HG03575 (cell line): Measurements from ENCODE around the gene TRMT10B.

ENCODE experiments used
- ATAC-seq: cut with Tn5 transposase; IDR thresholded peaks from one replicate; pipeline ENCODE4 v1.9.1; 2021; ENCODE audit not compliant: unreplicated experiment, insufficient number of reproducible peaks, low FRiP score; ENCODE audit errors: extremely low read depth

TRMT10B gene, protein sequence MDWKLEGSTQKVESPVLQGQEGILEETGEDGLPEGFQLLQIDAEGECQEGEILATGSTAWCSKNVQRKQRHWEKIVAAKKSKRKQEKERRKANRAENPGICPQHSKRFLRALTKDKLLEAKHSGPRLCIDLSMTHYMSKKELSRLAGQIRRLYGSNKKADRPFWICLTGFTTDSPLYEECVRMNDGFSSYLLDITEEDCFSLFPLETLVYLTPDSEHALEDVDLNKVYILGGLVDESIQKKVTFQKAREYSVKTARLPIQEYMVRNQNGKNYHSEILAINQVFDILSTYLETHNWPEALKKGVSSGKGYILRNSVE

DNA sequence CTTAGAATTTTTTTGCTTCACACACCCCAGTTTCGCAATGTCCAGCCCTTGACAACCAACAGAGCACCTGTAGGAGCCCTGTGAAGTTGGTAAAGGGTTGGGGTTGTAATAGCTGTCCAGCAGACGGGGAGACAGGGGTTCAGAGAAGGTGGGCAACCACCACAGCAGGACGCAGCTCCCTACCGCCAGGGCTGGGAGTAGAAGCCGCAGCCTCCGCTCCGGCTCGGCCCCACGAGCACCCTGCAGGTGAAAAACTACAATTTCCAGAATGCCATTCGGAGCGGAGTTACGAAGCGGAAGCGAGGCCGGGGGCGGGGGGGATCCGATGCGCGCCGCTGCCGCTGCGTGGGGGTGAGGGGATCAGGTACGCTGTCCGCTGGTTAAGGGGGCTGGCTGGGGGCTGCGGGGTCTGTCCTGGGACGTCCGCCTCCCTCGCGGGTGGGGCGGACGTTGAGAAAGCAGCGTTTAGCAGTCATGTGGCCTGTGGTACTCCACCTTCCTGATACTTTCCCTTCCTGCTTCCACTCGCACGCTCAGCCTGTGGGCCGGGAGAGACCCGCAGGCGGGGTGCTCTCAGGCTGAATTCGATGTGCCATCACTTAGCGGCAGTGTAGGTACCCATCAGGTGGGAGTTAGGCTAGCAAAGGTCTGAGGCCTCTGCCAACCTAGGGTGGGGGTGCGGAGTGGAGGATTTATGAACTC, at the start of gene TRMT10B:
TRMT10B (plus strand) TSS at position 317 of the 702 bp plus-strand sequence. CDS start 8,127 bp downstream, outside the sequence.
- peak; percentile 70 for ATAC-seq

DNA sequence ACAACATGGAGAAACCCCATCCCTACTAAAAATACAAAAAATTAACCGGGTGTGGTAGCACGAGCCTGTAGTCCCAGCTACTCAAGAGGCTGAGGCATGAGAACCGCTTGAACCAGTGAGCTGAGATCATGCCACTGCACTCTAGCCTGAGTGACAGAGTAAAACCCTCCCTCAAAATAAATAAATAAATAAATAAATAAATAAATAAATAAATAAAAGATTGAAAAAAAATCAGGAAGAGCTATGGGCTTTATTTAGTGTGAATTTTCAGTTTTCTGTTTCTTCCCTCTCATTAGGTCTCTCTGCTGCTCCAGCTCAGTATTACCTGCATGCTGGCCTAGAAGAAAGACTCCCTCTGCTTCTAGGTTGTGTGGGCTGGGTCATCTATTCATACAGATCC, 47.8 kb upstream of the TRMT10B start:
- ATAC-seq, result no peak

DNA sequence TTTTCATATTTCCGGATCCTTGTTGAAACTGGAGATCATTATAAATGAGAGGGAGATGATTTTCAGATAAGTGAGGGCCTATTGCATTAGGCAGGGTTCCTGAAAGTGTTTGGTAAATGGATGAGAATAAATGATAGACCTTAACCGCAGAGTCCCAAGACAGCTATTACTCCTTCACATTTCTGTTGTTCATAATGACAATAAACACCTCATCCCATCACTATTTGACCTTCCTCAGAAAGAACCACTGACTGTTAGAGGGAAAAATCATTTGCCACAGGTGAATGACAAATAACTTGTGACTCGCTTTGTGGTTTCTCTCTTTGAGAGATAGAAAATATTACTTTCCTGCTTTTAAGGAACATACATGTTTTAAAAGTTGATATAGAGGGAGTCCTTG, 47.3 kb upstream of the TRMT10B start:
- no peak for ATAC-seq

DNA sequence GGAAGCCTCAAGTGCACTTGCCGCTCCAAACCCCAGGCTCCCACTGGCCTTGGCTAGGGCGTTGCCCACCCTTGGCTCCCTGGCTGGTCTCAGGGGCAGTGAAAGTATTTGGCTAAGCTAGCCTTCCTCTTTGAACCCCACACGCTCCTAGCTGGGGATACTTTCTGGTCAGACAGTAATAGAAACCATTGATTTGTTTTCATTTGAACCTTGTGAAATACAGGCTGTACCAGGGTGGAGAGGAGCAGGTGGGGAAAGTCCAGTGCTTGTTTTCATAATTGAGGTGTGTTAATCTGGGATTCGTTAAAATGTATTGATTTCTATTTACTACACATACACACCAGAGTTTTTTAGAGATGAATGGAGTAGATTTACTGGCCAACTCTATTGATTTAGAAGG, 45.9 kb upstream of the TRMT10B start:
- no peak for ATAC-seq

DNA sequence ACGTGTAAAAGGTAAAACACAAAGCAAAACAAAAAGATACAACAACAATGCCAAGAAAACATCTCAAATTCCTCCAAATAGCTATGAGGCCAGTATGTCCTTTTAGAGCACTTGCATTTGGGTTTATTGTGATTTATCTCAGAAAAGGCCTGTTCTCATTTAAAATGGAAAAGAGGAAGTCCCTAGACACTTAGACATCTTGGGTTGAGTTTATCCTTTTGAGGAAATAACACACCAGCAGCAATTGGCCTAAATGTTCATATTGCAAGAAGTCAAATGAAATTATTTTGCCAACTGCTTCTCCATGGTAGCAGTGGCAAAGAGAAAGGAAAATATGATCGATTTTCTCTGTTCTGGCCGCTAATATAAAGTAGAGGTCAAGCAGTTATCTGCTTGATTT, 43.6 kb upstream of the TRMT10B start:
- no peak for ATAC-seq

DNA sequence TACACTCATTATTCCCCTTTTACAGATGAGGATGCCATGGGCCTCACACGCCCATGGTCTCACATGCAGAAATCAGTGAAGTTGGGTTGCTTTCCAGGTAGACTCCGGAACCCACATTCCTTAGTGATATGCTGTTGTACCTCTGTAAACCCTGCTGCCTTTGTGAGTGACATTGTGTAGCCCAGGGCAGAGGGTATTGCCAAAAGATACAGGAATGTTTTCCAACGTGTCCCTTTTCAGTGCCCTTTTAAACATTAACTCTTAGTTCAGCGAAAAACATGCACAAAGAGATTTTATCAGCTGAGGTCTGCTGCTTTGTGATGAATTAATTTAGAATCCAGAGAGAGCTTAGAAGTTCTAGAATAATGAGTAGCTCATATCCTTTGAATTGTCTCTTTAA, 38.3 kb upstream of the TRMT10B start:
- ATAC-seq, result no peak

DNA sequence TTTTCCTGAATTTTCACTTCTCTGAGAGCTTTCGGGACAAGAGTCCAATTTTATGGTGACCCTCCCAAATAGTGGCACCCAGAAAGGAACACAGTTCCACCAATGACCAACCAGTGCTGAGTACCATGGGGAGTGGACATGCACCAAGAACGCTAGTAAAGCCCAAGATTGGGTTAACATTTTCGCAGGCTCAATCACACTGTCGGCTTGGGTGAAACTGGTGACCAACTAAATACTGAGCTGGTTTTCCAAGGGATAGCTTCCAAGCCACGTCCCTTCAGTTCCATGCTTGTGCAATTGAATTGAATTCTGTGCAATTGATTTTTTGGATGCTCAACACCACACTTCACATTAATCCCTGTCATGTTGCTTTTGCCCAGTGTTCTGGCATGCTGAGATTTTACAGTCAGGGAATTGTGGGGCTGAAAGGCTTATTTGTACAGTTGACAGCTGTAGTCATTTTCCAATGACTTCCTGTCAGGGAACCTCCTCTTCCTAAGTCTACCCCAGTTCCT, 37.6 kb upstream of the TRMT10B start:
- no peak for ATAC-seq

DNA sequence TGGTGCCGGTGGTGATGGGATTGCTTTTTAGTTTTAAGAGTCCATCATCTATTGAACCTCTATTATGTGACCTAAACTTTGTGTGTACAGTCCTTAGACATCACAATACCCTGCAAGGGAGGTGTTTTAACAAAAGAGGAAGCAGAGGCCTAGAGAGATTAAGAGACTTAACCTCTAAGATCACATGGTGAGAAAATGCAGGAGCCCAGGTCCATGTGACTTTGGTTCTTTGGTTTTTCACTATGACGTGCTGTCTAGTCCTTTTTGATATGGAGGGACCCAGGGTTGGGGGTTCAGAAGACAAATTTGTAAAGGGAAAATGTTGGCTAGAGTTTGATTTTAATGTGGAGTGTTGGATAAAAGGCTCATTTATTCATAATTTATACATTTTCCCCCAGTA, 34.1 kb upstream of the TRMT10B start:
- ATAC-seq, result no peak

DNA sequence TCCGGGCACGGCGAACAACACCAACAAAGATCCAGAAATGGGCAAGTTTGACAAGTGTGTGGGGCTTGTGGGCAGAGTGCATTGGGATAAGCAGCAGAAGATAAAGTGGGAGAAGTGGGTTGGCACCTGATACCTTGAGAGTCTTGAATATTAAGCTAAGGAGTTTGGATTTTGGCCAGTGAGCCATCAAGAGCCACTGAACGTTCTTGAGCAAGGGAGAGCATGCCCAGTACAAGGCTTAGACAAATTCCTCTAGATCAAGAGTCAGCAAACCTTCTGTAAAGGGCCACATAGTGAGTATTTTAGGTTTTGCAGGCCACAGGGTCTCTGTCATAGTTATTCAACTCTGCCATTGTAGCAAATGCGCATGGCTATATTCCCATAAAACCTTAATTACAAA, 26.6 kb upstream of the TRMT10B start:
- ATAC-seq, result no peak

DNA sequence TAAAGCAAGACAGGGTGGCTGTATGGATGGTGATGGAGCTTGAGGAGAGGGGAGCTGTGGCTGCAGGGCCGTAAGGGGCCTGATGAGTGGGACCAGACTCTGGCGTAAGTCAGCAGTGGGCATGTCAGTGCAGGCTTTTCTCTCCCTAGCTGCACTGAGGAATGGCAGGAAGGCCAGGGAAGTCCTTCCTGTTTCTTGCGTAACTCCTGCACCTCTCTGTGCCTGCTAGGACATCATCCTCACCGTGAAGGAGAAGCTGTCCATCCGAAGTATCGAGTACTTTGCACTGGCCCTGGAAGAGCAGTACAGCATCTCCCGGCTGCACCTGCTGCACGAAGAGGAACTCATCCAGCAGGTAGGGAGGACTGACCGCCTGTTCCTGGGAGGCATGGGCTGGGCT, 24.1 kb upstream of the TRMT10B start:
- no peak for ATAC-seq

DNA sequence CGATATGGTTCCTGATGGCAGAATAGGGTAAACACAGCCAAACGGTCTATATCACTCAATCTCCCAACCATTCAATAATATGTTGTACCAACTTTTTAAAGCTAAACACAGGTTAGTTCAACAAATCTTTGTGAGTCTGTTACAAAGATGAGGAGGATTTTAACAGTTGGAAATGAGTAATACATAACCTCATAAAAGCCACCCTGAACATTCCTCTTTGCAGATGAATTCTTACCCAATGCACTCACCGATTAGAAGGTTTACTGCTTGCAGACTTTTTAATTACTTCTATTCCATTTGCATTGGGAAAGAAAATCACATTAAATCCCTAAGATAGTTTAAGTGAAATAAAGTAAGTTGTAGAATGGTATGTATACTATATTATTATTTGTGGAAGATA, 23.3 kb upstream of the TRMT10B start:
- ATAC-seq, result no peak

DNA sequence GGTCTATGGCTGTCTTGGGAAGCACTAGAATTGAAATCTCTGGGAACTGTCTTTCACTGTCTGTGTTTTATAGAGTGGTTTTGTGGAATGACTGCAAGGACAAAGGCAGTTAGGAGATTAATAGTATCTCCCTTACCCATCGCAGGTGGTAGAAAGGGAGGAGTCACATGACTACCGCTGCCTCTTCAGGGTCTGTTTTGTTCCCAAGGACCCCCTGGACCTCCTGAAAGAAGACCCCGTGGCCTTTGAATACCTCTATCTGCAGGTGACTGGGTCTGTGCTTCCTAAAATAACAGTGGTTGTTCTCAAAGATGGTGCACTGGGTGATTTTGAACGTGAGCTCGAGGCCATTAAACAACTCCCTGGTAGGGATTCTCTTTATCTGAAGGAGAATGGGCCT, 22.8 kb upstream of the TRMT10B start:
- no peak for ATAC-seq

DNA sequence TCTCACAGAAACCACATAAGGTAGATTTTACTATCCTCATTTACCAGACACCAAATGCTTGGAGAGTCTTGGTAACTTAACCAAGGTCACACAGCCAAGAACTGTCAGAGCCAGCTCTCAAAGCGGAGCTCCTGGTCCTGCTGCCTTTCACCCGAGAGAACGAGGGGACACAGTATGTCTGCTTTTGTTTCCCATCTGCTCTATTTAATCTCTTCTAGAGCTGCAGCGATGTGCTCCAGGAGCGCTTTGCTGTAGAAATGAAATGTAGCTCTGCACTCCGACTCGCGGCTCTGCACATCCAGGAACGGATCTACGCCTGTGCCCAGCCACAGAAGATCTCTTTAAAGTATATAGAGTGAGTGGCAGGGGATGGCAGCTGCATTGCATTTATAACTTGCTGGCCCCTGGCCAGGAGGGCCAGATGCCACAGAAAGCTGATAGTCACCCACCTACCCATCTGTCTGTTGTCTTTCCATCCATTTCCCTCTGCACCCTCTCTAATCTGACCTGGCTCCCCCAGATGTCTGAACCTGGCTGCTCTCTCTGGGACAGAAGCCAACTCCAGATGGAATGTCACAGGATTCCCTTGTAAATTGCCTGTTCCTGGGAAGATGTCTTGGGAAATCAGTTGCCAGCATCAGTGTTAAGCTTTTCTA, 21.4 kb upstream of the TRMT10B start:
- ATAC-seq, result no peak

DNA sequence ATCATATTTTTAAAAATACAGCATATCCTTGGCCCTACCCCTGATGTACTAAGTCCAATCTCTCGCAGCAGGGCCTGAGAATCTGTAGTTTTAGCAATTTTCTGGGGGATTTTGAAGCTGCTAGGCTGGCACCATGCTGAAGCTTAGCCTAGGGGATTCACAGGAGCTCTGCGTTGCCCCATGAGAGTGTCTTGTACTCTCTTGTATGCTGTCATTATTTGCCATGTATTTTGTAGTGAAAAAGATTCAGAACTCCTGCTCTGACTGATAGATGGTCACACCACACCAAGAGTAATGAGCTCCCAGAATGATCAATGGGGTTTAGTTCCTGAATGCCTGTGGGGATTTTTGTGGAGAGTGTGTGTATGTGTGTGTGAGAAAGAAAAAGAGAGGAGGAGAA, 20.7 kb upstream of the TRMT10B start:
- no peak for ATAC-seq

DNA sequence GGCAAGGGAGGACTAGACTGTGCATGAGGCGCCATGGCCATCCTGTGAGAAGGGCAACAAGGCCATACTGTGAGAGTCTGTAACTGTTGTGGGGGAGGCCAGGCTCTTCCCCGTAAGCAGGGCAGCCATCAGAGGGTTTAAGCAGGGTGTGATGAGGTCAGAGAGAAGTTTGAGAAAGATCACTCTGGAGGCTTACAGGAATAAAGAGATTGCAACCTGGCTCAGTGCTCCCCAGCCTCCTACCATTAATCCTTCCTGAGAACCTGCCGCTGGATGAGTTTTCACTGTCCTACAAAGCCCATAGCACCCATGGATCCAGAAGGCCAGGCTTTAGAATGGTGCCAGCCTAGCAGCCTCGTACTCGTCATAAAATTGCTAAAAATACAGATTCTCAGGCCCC, 14.4 kb upstream of the TRMT10B start:
- ATAC-seq, result no peak

DNA sequence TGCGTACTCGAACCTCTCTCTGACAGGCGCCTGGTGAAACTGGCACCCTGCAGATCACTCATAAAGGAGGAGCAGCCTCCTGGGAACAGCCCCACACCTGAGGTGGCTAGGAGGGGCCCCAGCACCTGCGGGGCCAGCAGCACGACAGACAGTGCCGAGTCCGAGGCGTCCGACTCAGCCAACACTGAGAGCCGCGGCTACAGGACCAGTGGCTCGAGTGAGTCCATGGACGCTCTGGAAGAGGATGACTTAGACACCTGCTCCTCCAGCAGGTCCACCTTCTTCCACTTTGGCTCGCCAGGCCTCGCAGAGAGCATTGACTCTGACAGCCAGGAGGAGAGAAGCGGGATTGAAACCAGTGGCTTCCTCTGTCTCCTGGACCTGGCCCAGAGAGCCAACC, 13.5 kb upstream of the TRMT10B start:
- no peak for ATAC-seq

DNA sequence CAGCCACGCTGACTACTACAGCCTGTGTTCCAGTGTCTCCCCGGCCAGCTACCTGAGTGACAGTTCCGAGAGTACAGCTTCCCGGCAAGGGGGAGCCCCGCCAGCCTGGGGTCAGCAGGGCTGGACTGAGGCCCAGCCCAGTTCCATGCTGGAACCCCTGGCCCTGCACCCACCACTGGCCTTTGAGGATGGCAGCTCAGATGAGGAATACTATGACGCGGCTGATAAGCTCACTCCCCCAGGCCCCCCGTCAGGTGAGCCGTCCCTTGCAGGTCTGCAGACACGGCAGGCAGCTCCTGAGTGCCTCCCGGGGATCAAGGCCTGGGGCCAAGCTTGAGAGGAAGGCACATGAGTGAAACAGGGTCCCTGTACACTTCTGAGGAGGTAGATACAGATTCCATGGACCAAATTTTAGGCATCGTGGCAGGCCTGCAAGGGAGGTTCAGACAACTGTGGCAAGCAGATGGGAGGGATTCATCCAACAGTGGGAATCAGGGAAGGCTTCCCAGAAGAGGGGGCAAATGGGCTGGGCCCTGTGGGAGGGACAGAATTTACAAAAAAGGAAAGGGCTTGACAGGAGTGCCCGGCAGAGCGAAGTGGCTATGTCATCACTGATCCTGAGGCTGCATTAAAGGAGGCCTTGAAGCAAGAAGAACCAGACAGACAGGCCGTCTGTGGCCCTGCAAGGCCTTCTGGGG, 12.8 kb upstream of the TRMT10B start:
- ATAC-seq, result no peak

DNA sequence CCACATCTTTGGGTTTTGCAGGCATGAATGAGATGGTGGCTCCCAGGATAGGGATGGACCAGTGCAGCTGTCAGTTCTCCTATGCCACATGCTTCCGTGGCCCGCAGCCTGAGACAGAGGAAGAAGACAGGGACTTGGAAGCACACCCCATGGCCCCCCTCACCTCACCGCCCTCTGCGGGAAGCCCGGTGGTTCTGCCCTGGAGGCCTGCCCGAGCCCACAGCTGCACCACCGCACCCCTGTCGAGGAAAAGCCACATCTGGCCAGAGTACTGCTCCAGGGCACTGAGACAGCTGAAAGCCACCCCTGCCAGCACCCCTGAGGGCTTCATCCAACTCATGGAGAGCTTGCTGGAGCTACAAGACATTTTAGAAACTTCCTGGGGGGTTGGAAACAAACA, 7.6 kb upstream of the TRMT10B start:
- ATAC-seq, result no peak

DNA sequence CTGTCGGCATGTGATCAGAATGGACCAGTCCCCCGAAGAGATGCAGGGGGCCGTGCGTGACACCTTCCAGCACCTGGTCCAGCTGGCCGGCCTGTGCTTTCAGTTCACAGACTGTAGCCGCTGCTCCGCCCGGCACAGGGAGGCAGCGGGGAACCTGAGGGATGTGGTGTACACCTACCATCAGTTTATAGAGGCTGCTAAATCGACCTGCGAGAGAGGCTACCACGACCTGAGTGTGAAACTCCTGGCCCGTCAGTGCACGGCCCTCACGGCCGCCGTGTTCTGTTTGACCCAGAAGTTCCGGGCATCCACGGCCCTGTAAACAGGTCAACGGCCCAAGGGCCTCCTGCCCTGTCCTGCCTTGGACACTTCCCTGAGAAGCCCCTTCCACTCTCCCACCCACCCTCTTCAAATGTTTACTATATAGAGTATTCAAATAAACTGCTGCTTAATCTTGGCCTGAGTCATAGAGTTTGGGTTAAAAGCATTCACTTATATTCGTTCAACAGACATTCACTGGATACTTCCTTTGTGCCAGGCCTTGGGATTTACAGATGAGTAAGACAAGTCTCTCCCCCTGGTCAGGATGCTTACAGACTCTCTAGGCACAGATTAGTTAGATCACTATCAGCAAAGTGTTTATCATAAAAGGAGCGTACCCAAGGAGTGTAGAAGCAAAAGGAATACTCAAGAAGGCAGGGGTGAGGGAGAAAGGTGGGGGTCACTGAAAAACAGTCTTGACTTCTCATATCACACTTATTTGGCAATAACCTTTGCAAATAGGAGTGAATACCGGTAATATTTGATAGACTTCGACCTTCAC, 6.9 kb upstream of the TRMT10B start:
- ATAC-seq, result no peak
